ENCODE results near the gene MSL1.

DNA sequence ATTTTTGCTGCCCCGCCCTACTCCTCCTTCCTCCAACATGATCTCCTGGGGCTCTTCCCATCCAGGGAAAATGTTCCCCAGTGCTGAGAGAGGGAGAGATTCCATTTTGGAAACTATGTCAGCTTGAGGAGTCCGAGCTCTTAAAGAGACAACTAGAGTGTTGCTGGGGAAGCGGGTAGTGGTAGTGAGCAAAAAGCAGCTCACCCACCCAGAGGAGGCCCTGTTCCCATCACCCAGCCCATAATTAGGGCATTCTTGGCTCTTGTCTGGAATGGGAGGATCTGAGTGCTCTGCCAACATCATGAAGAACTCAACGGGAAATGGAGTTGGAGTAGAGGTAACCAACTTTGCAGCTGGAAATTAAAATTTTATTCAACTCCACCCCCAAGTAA is 9.1 kb upstream of the MSL1 start:
- TF ChIP-seq, protein P1, sequence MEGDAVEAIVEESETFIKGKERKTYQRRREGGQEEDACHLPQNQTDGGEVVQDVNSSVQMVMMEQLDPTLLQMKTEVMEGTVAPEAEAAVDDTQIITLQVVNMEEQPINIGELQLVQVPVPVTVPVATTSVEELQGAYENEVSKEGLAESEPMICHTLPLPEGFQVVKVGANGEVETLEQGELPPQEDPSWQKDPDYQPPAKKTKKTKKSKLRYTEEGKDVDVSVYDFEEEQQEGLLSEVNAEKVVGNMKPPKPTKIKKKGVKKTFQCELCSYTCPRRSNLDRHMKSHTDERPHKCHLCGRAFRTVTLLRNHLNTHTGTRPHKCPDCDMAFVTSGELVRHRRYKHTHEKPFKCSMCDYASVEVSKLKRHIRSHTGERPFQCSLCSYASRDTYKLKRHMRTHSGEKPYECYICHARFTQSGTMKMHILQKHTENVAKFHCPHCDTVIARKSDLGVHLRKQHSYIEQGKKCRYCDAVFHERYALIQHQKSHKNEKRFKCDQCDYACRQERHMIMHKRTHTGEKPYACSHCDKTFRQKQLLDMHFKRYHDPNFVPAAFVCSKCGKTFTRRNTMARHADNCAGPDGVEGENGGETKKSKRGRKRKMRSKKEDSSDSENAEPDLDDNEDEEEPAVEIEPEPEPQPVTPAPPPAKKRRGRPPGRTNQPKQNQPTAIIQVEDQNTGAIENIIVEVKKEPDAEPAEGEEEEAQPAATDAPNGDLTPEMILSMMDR (IDR thresholded peaks at IDR 0.05; ENCODE audit: insufficient read depth, low read length, poor library complexity, severe bottlenecking): no peak
- TF ChIP-seq EZH2phosphoT487 (conservative IDR thresholded peaks at IDR 0.05; ENCODE audit: low read length): no peak

Measured in SU-DHL-6 (cell line).